K562 (cell line): ENCODE measurements around the gene SUSD3. TPM values are rescaled to one million over a fixed set of nuclear protein-coding genes. Genes with fewer than 3 reads are reported as not detected.

Source experiments
- CBFB ChIP-seq: sonication (generic); formaldehyde crosslinking; IDR thresholded peaks from 2 replicates; pipeline ENCODE4 v1.4.0; 2020; ENCODE audit warnings: mild to moderate bottlenecking, missing genetic modification reagents
- CEBPG ChIP-seq, 3 experiments: fragments of 200-800 bp in 1 of 3; sonication (Bioruptor generic) in 1 of 3; sonication (generic) in 1 of 3; formaldehyde crosslinking in 1 of 3; IDR thresholded peaks in 2 of 3; conservative IDR thresholded peaks in 1 of 3; 2 replicates each; pipeline versions ENCODE4 v1.6.1 to v1.8.0; 2016 to 2022; ENCODE audit warnings: missing compliant biosample characterization in 2 of 3, missing genetic modification characterization in 2 of 3, mild to moderate bottlenecking in 1 of 3, missing genetic modification reagents in 1 of 3
- HNRNPK ChIP-seq: fragments of 200-400 bp; formaldehyde crosslinking; IDR thresholded peaks from one replicate; pipeline ENCODE4 v1.6.1; 2018; ENCODE audit warnings: mild to moderate bottlenecking, low read depth, low read length; ENCODE audit not compliant: poor library complexity, severe bottlenecking
- IRF9 ChIP-seq: fragments of 450-650 bp; IDR thresholded peaks from 2 replicates; pipeline ENCODE4 v1.6.1; 2016; ENCODE audit warnings: missing biosample characterization, missing genetic modification characterization
- MYBL2 ChIP-seq, 2 experiments: fragments of 450-650 bp in 1 of 2; sonication (generic) in 1 of 2; formaldehyde crosslinking in 1 of 2; IDR thresholded peaks; 2 replicates each; pipeline versions ENCODE4 v1.6.1 to v1.8.1; 2017 to 2022; ENCODE audit warnings: borderline replicate concordance in 1 of 2, inconsistent platforms in 1 of 2, low read depth in 1 of 2, mild to moderate bottlenecking in 1 of 2, missing genetic modification reagents in 1 of 2, moderate library complexity in 1 of 2
- NR2C1 ChIP-seq, 2 experiments: fragments of 450-650 bp; IDR thresholded peaks; 2 replicates each; pipeline ENCODE4 v1.6.1; 2017; ENCODE audit warnings: mild to moderate bottlenecking in 2 of 2, antibody characterized with exemption in 1 of 2, inconsistent platforms in 1 of 2, missing compliant biosample characterization in 1 of 2, missing genetic modification characterization in 1 of 2
- STAT6 ChIP-seq: sonication (generic); formaldehyde crosslinking; IDR thresholded peaks from 2 replicates; pipeline ENCODE4 v1.8.1; 2023; ENCODE audit warnings: mild to moderate bottlenecking, missing genetic modification reagents
- UBTF ChIP-seq, 2 experiments: IDR thresholded peaks; 2 replicates each; pipeline ENCODE4 v1.6.1; 2012; ENCODE audit warnings: improper control_type of control experiment in 2 of 2, low read depth in 2 of 2, low read length in 2 of 2, borderline replicate concordance in 1 of 2
- ZBTB11 ChIP-seq, 3 experiments: fragments of 200-800 bp in 1 of 3; fragments of 250-450 bp in 1 of 3; fragments of 450-650 bp in 1 of 3; sonication (Bioruptor Pico) in 1 of 3; sonication (Bioruptor generic) in 1 of 3; formaldehyde crosslinking in 1 of 3; IDR thresholded peaks; 2 replicates each; pipeline versions ENCODE4 v1.6.1 to v1.8.0; 2016 to 2022; ENCODE audit warnings: mild to moderate bottlenecking in 2 of 3, missing genetic modification characterization in 2 of 3, missing compliant biosample characterization in 1 of 3, moderate library complexity in 1 of 3
- ZNF124 ChIP-seq: sonication (generic); formaldehyde crosslinking; IDR thresholded peaks from 2 replicates; pipeline ENCODE4 v1.8.1; 2022; ENCODE audit warnings: missing genetic modification reagents
- ZNF134 ChIP-seq: fragments of 250-450 bp; sonication (Bioruptor Pico); conservative IDR thresholded peaks from 2 replicates; pipeline ENCODE4 v1.4.0; 2020
- ZNF57 ChIP-seq: fragments of 450-650 bp; formaldehyde crosslinking; IDR thresholded peaks from 2 replicates; pipeline ENCODE4 v1.4.0; 2020; ENCODE audit warnings: mild to moderate bottlenecking, moderate library complexity
- polyA plus RNA-seq, 8 experiments: library from polyadenylated mRNA; depleted of rRNA in 4 of 8; stranded (reverse) in 5 of 8; unstranded in 3 of 8; fragments of >200 nt; fragmentation: Nextera tagmentation in 2 of 8; fragmentation: Illumina TruSeq in 1 of 8; extraction: Ambion mirVana in 2 of 8; extraction: Trizol in 1 of 8; gene quantifications; 2 replicates each; pipeline versions ENCODE4 v1.2.1 to v1.2.3, GENCODE V29; 2011 to 2014; ENCODE audit warnings: inconsistent platforms in 1 of 8, missing spikeins in 1 of 8
- total RNA-seq, 7 experiments: library from RNA; depleted of rRNA in 6 of 7; stranded (reverse); fragments of >200 nt in 6 of 7; fragmentation: Illumina TruSeq in 2 of 7; extraction: Trizol in 2 of 7; gene quantifications; 2 replicates each; pipeline versions ENCODE4 v1.2.1 to v1.2.3, GENCODE V29; 2011 to 2021; ENCODE audit warnings: low replicate concordance in 1 of 7

The SUSD3 gene
- total and polyA plus RNA-seq, 9 of the 15 experiments (the other 6 are each of a cell fraction or from before 2014, with no cell fraction given): 1.3 to 21.7 (median 11.4) TPM

GRCh38 chr9:93116072-93116961, 57.8 kb downstream of the SUSD3 start (continued):
- TF ChIP-seq STAT6 (CRISPR knock-in tag) (no peak), ZNF124 (CRISPR knock-in tag) (no peak), ZBTB11 (CRISPR knock-in tag; IDR thresholded peaks at IDR 0.05) (no peak), MYBL2 (IDR thresholded peaks at IDR 0.05; ENCODE audit: low read depth) (no peak), MYBL2 (CRISPR knock-in tag; IDR thresholded peaks at IDR 0.05; ENCODE audit: borderline replicate concordance) (no peak), CEBPG (CRISPR knock-in tag; IDR thresholded peaks at IDR 0.05) (peak; percentile 87), CEBPG (tag; conservative IDR thresholded peaks at IDR 0.05 in 1 of 2, IDR thresholded peaks at IDR 0.05 in 1 of 2) (peak; percentile 90 to 92), UBTF (IDR thresholded peaks at IDR 0.05; ENCODE audit: borderline replicate concordance in 1 of 2, low read depth in 2 of 2, low read length in 2 of 2) (no peak), NR2C1 (IDR thresholded peaks at IDR 0.05) (no peak), NR2C1 (tag; IDR thresholded peaks at IDR 0.05) (peak; percentile 62), IRF9 (tag) (peak; percentile 46; the same call in 1 of the 2 replicates), CBFB (CRISPR knock-in tag) (no peak), ZNF134 (CRISPR knock-in tag) (0 out of 2 replicates have a peak, but pooled peaks have one; percentile 22), ZNF57 (CRISPR knock-in tag) (0 out of 2 replicates have a peak, but pooled peaks have one; percentile 19), HNRNPK (no peak)
